IPS-NIHi7 (cell line): Measurements from ENCODE around the gene RAB31.
A peak's percentile ranks its signal among the peaks of the same experiment; 100 is the strongest.
"Not testable (repeated sequence)": the region's sequence is repeated elsewhere in the genome, so short reads cannot be mapped to it uniquely, and the experiment has no call there.

Experiments used
- DNase-seq: peaks from one replicate; pipeline ENCODE4 v3.0.0; 2012; ENCODE audit warnings: mixed read lengths; ENCODE audit errors: extremely low spot score

RAB31 gene

DNA sequence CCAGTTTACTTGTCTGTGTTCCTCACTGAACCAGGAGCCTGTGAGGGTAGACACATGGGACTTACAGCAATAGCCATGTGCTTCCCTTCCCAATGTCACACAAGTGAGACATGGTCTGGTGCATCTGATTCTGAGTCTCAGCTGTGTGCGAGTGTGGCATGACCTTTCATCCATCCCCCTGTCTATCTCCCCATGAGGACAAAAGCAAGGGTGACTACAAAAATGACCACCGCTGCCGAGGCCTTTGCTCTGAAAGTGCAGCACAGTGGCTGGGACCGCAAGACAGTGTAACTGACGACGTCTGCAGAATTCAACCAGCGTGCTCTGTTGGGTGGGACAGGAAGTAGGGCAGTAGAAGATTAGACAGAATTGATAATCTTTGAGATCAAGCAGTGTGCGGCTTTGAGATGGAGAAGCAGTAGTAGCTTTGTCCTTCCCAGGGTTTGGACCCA, 50.5 kb downstream of the RAB31 start:
- DNase-seq: no peak

DNA sequence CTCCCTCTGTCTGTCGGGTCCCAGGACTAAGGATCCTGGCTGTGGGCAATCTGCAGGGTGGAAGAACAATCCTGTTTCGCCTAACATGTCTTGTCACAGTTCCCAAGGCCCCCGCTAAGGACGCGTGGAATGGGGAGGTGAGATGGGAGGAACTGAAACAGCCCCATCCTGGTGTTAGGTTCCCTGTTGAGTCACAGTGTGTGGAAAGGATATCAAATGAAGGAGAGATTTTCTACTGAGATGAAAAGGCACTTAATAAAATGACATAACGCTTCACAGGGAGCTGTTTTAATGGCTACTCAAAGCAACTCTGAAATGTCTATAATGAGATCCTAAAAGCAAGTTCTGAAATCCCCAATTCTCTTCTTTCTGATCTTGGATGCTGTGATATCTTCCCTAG, 52.5 kb downstream of the RAB31 start:
- no peak for DNase-seq

GRCh38 chr18:9762526-9762925, 54.4 kb downstream of the RAB31 start:
- DNase-seq: no peak

GRCh38 chr18:9763157-9763556, 55.1 kb downstream of the RAB31 start:
- DNase-seq: no peak

GRCh38 chr18:9764011-9764481, 55.9 kb downstream of the RAB31 start:
- DNase-seq: no peak

- DNase-seq: no peak
Observed at GRCh38 chr18:9765501-9765900, 57.4 kb downstream of the RAB31 start.

- DNase-seq: no peak
Observed at GRCh38 chr18:9766076-9766481, 58.0 kb downstream of the RAB31 start.

GRCh38 chr18:9766740-9767139, 58.6 kb downstream of the RAB31 start:
- no peak for DNase-seq

DNA sequence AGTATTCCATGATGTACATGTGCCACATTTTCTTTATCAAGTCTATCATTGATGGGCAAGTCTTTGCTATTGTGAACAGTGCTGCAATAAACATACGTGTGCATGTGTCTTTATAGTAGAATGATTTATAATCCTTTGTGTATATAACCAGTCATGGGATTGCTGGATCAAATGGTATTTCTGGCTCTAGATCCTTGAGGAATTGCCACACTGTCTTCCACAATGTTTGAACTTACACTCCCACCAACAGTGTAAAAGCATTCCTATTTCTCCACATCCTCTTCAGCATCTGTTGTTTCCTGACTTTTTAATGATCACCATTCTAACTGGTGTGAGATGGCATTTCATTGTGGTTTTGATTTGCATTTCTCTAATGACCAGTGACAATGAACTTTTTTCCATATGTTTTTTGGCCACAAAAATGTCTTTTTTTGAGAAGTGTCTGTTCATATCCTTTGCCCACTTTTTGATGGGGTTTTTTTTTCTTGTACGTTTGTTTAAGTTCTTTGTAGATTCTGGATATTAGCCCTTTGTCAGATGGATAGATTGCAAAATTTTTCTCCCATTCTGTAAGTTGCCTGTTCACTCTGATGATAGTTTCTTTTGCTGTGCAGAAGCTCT, 60.1 kb downstream of the RAB31 start:
- DNase-seq: not testable (repeated sequence)

DNA sequence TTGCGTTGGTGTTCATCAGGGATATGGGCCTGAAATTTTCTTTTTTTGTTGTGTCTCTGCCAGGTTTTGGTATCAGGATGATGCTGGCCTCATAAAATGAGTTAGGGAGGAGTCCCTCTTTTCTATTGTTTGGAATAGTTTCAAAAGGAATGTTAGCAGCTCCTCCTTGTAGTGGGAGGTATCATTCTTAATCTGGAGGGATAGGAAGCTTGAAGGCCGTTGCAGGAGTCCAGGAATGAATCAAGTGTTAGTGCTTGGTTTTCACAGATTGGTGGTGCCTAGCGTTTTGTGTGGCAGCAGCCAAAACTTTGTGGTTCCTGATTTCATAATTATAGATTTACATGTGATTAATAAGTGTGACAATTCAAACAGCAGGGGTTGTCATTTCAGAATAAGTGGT, 62.0 kb downstream of the RAB31 start:
- DNase-seq: not testable (repeated sequence)

- DNase-seq: peak; percentile 87
Observed at GRCh38 chr18:9771261-9771976, 63.3 kb downstream of the RAB31 start.

- DNase-seq: no peak
Observed at GRCh38 chr18:9771977-9772660, 64.0 kb downstream of the RAB31 start.

DNA sequence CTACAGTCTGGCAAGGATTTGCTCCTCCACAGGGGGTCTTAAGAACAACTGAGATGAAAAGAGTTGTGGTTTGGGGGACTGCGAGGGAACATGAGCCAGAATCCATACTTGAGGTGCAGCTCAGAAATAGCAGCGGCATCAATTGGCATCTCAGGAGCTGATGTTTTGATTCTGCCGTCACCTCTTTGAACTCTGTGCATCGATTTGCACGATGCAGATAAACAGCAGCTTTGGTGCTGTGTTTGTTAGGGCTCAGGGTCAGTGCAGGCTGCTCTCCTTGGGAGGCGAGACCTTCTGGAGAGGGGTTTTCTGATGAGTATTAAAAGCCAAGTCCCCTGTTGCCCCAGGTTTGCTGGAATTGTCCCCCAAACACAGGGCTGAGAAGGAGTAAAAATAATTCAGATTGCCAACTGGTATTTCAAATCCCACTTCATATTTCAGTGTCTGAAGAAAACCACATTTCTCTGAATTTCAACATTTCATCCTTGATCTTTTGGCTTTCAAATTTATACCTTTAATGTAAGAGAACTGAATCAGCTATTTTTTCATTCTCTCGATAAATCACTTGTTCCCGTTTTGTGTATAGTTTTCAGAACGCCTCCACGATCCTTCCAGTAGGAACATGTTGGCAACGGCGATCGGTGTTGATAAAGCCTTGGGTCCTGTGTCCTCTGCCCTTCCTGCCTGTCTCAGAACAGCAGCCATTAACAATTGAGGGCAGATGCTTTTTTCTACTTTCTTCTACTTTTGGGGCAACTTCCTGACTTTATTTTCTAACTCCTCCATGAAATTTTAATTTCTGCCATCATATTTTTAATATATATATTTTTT, 65.0 kb downstream of the RAB31 start:
- no peak for DNase-seq

GRCh38 chr18:9774150-9774549, 66.0 kb downstream of the RAB31 start:
- no peak for DNase-seq

GRCh38 chr18:9775178-9775577, 67.1 kb downstream of the RAB31 start:
- no peak for DNase-seq

DNA sequence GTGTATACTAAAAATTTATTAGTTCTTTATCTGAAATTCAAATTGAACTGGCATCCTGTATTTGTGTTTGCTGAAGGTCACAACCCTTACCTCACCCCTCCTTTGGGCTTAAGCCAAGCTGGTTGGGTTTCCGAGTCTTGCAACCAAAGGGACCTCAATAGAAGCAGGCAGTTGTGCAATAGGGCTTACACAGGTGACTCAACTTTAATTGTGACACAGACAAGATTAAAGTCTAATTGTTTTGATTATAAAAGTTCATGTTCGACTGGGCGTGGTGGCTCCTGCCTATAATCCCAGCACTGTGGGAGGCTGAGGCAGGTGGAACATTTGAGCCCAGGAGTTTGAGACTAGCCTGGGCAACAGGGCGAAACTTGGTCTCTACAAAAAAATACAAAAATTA, 71.5 kb downstream of the RAB31 start:
- DNase-seq: no peak

DNA sequence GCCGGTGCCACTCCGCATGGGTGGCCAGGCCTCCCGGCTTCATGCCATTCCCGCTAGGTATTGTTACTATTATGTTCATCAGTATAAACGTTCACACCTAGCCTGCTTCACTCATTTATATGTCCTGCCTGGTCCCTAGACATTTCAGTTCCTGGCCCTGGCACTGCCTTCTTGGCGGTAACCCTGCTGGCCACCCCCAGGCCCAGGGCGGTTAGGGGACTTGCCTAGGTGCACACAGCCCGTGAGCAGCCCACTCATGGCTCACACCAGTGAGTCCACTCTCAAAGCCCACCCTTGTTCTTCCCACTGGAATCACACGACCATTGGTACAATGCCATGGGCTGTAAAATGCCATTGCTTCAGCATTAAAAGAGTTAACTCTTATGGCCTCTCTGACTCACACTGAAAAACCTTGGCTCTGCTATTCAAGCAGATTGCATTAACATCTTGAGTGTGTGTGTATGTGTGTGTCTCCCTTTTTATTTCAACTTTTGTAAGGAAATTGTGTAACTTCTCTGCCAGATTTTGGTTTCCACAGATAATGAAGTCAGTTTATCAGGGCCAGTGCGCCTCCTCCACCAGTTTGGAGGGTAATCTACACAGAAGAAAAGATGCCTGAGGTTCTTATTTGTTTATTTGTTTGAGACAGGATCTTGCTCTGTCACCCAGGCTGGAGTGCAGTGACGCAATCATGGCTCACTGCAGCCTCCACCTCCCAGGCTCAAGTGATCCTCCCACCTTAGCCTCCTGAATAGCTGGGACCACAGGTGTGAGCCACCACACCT, 74.2 kb downstream of the RAB31 start:
- DNase-seq: no peak

- no peak for DNase-seq
Observed at GRCh38 chr18:9786631-9787030, 78.5 kb downstream of the RAB31 start.

DNA sequence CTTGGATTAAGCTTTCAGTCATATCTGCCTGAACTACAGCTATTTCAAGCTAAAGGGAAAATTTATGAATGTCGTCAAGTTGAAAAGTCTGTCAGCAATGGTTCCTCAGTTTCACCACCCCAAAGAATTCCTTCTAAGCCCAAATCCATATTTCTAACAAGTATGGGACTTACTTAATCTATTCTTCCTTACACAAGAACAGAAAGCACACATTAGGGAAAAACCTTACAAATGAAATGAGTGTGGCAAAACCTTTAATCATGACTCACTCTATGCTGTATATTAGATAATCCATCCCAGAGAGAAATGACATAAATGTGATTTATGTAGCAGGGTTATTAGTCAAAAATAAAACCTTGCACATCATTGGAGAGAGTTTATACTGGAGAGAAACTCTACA, 78.9 kb downstream of the RAB31 start:
- no peak for DNase-seq

GRCh38 chr18:9787712-9788111, 79.6 kb downstream of the RAB31 start:
- DNase-seq: no peak

- DNase-seq: no peak
Observed at GRCh38 chr18:9788140-9788539, 80.0 kb downstream of the RAB31 start.
